GM12872 (cell line): ENCODE results near the gene SLC48A1.
A peak's percentile ranks its signal among the peaks of the same experiment; 100 is the strongest.

Source experiments
- TF ChIP-seq, protein P1 (sequence below): IDR thresholded peaks from 3 replicates; pipeline ENCODE4 v1.5.1; 2011; ENCODE audit warnings: low read depth, mild to moderate bottlenecking, low read length, moderate library complexity; ENCODE audit not compliant: insufficient read depth

The SLC48A1 gene

GRCh38 chr12:47762850-47763465, 10.1 kb upstream of the SLC48A1 start:
- TF ChIP-seq, protein P1, sequence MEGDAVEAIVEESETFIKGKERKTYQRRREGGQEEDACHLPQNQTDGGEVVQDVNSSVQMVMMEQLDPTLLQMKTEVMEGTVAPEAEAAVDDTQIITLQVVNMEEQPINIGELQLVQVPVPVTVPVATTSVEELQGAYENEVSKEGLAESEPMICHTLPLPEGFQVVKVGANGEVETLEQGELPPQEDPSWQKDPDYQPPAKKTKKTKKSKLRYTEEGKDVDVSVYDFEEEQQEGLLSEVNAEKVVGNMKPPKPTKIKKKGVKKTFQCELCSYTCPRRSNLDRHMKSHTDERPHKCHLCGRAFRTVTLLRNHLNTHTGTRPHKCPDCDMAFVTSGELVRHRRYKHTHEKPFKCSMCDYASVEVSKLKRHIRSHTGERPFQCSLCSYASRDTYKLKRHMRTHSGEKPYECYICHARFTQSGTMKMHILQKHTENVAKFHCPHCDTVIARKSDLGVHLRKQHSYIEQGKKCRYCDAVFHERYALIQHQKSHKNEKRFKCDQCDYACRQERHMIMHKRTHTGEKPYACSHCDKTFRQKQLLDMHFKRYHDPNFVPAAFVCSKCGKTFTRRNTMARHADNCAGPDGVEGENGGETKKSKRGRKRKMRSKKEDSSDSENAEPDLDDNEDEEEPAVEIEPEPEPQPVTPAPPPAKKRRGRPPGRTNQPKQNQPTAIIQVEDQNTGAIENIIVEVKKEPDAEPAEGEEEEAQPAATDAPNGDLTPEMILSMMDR, result no peak

GRCh38 chr12:47763481-47764346, 9.3 kb upstream of the SLC48A1 start:
- TF ChIP-seq, protein P1, result no peak

- TF ChIP-seq, protein P1, result no peak
Observed at GRCh38 chr12:47766502-47767215, 6.4 kb upstream of the SLC48A1 start.

DNA sequence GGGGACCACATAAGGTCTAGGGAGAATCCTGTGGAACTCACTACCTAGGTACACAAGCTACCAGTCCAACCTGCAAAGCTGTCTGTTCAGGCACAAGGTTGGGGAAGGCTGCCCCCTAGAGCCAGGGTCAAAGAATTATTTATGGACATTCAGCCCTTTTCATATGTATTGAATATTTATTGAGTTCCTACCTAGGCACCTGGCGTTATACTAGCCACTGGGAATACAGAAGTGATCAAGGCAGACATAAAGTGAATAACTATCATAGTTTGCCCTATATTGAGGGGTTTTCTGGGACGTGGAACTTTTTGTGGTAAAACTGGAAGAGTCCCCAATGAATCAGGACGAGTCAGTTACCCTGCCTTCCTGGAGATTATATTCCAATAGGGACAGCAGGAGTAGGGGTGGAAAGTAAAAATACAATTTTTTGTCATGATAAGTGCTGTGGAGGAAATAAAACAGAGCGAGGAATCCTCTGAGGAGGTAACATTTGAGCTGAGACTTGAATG, 5.8 kb upstream of the SLC48A1 start:
- TF ChIP-seq, protein P1, result peak; percentile 70

DNA sequence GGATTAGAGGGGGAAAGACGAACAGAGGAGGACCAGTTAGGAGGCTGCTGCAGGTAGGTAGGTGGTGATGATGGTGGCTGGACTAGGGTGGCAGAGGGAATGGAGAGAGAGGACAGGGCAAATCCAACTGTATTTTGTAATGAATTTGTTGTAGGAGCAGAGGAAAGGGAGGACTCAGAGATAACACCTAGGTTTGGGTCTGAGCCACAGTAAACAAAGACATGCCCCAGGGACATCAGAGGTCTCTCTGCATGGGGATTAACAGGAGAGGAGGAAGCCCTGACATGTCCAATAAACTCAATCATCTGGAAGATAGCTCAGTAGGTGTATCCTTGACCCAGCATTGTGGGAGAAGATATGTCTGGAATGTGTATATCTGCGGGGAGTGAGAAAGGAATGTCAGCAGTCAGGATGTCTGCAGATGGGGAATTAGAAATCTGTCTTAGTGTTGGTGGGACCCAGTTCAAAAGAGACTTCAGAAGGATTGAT, 4.7 kb upstream of the SLC48A1 start:
- TF ChIP-seq, protein P1, result no peak

DNA sequence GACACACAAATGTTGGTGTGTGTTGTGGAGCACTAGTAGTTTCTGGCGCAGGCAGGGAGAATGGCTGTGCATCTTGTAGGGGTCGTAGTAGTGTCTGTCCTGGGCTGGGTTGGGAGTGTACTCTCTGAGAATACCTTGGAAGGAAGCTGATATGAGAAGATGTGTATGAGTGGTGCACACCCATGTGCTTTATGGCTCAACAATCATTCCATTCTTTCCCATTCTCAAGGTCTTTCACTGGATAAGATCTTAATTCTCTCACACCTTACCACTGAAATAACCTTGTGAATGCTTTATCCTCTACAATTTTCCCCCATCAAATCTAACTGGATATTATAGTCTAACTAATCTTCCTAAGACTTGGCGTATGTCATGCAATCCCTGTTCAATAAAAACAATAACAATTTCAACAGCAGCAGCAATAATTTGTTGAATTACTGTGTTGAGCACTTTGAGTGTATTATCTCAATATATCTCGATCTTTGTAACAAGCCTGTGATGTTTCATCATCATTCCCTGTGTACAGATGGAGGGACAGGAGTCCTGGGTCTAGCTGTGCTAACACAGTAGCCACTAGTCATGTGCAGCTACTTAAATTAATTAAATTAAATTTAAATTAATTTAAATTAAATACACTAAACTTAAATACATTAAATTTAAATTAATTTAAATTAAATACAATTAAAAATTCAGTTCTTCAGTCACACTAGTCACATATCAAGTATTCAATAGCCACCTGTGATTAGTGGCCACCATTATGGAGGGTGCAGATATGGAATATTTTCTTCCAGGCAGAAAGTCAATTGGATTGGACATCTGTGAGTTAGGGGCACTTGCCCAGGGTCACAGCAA, 3.6 kb upstream of the SLC48A1 start:
- TF ChIP-seq, protein P1, result no peak
